ENCODE measurements around the gene TSPAN2. TPM values are rescaled to one million over a fixed set of nuclear protein-coding genes. Genes with fewer than 3 reads are reported as not detected.

The TSPAN2 gene
- total and polyA plus RNA-seq, 2 of the 4 experiments (the other 2 are of a cell fraction) = 0.18 to 0.60 TPM

DNA sequence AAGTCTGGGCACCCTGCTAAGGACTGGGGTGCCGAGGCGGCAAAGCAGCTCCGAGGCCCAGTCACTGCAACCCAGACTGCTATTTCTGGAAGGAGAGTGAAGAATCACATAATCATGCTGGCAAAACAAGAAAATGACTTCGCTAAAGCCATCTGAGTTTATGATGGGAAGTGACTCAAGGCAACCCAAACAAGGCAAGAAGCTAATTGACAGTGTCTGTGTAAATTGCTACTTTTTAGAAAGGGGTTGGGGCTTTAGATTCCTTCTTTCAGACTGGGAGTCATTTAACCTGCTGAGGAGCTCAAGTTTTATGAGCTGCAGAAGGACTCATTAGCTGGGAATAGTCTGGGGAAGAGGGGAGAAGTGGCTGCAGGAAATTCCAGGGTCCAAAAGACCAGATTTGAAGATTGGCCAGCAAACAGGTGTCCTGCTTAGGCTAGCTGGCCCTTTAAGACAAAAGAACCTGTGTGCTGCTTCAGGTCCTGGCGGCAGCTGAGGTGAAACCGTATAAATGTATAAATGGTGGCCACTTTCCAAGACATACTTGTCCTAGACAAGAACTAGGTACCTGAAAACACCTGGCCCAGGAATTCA lies 31.5 kb downstream of the TSPAN2 start:
- H3K4me3 ChIP-seq (ENCODE audit: insufficient read depth, low read depth, low read length) = no peak overlapping the region
- no peak overlapping the region for H3K27ac ChIP-seq (ENCODE audit: insufficient read depth, low read length)
- no peak overlapping the region for H3K23ac ChIP-seq (ENCODE audit: low read depth, low read length)
- peaks cover 3% of the 10 kb centered on the region; the same call in 1 of the 2 replicates for H3K9me1 ChIP-seq (ENCODE audit: insufficient read depth, low read length)
- H3K14ac ChIP-seq (replicated peaks; ENCODE audit: low read depth, low read length) = no peak overlapping the region
- H3K27me3 ChIP-seq (ENCODE audit: control insufficient read depth, insufficient read depth, low read length) = no peaks in the 10 kb centered on the region
- H4K8ac ChIP-seq (ENCODE audit: low read depth in 2 of 2, low read length in 2 of 2) = no peak overlapping the region
- H4K20me1 ChIP-seq (ENCODE audit: insufficient read depth, low read length) = no peaks in the 10 kb centered on the region
- no peak overlapping the region for H2BK15ac ChIP-seq (ENCODE audit: low read depth, low read length)
- TF ChIP-seq CHD1 (IDR thresholded peaks at IDR 0.05; ENCODE audit: low read depth, low read length) (no peak), BHLHE40 (IDR thresholded peaks at IDR 0.05; ENCODE audit: low read depth, low read length) (no peak), MAFK (IDR thresholded peaks at IDR 0.05; ENCODE audit: low read depth, low read length) (no peak), RCOR1 (IDR thresholded peaks at IDR 0.05; ENCODE audit: insufficient replicate concordance, low read length) (no peak), RFX5 (IDR thresholded peaks at IDR 0.05; ENCODE audit: low read depth, low read length) (no peak), FOS (IDR thresholded peaks at IDR 0.05; ENCODE audit: low read depth, low read length) (no peak), NFE2L2 (IDR thresholded peaks at IDR 0.05; ENCODE audit: low read depth, low read length) (no peak), RAD21 (IDR thresholded peaks at IDR 0.05; ENCODE audit: low read length) (no peak), MXI1 (IDR thresholded peaks at IDR 0.05; ENCODE audit: borderline replicate concordance, low read depth, low read length) (no peak), SMC3 (IDR thresholded peaks at IDR 0.05; ENCODE audit: low read depth, low read length) (no peak), MAZ (IDR thresholded peaks at IDR 0.05; ENCODE audit: borderline replicate concordance, low read depth, low read length) (no peak), CEBPB (IDR thresholded peaks at IDR 0.05; ENCODE audit: low read depth, low read length) (no peak), POLR2A (IDR thresholded peaks at IDR 0.05; ENCODE audit: low read depth, low read length) (no peak)
- TF ChIP-seq, protein P1, sequence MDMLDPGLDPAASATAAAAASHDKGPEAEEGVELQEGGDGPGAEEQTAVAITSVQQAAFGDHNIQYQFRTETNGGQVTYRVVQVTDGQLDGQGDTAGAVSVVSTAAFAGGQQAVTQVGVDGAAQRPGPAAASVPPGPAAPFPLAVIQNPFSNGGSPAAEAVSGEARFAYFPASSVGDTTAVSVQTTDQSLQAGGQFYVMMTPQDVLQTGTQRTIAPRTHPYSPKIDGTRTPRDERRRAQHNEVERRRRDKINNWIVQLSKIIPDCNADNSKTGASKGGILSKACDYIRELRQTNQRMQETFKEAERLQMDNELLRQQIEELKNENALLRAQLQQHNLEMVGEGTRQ (IDR thresholded peaks at IDR 0.05; ENCODE audit: low read depth, low read length) = no peak
- TF ChIP-seq, protein P2, sequence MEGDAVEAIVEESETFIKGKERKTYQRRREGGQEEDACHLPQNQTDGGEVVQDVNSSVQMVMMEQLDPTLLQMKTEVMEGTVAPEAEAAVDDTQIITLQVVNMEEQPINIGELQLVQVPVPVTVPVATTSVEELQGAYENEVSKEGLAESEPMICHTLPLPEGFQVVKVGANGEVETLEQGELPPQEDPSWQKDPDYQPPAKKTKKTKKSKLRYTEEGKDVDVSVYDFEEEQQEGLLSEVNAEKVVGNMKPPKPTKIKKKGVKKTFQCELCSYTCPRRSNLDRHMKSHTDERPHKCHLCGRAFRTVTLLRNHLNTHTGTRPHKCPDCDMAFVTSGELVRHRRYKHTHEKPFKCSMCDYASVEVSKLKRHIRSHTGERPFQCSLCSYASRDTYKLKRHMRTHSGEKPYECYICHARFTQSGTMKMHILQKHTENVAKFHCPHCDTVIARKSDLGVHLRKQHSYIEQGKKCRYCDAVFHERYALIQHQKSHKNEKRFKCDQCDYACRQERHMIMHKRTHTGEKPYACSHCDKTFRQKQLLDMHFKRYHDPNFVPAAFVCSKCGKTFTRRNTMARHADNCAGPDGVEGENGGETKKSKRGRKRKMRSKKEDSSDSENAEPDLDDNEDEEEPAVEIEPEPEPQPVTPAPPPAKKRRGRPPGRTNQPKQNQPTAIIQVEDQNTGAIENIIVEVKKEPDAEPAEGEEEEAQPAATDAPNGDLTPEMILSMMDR (conservative IDR thresholded peaks at IDR 0.05; ENCODE audit: low read depth, low read length) = no peak
- TF ChIP-seq, protein P3, sequence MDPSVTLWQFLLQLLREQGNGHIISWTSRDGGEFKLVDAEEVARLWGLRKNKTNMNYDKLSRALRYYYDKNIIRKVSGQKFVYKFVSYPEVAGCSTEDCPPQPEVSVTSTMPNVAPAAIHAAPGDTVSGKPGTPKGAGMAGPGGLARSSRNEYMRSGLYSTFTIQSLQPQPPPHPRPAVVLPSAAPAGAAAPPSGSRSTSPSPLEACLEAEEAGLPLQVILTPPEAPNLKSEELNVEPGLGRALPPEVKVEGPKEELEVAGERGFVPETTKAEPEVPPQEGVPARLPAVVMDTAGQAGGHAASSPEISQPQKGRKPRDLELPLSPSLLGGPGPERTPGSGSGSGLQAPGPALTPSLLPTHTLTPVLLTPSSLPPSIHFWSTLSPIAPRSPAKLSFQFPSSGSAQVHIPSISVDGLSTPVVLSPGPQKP (IDR thresholded peaks at IDR 0.05; ENCODE audit: borderline replicate concordance, low read depth, low read length) = no peak
- no peak overlapping the region for H2BK5ac ChIP-seq (ENCODE audit: low read depth, low read length, poor library complexity, severe bottlenecking)
- DNase-seq = no peak
- H3K56ac ChIP-seq (ENCODE audit: extremely low read depth, insufficient read depth, low read length) = no peak overlapping the region
- no peaks in the 10 kb centered on the region for H3K36me3 ChIP-seq (ENCODE audit: control insufficient read depth, insufficient read depth, low read length)
- no peak overlapping the region for H2AFZ ChIP-seq (replicated peaks; ENCODE audit: low read length, poor library complexity)
- WGBS, 2 experiments (ENCODE audit: extremely low coverage in 2 of 2, insufficient read length in 1 of 2) = 94% methylated on average over 3 of the region's 6 CpGs; no CpG with 5 or more reads in 1 of the 2 experiments
- no peak overlapping the region for H3K4ac ChIP-seq (ENCODE audit: low read depth, low read length)
- no peak overlapping the region for H2AK9ac ChIP-seq (replicated peaks; ENCODE audit: low read depth, low read length, poor library complexity)
- dilution Hi-C loops (cut with HindIII; ENCODE audit: low sequenced_read_pairs, unreplicated experiment) (no loop called here), in situ Hi-C loops (cut with MboI; ENCODE audit: low sequenced_read_pairs) (no loop called here), intact Hi-C loops (cut with micrococcal nuclease) (loop anchor here (5.0 kb wide), 2 partner anchors 35 to 1445 kb away; no protein-coding TSS in a partner anchor)
- no peak overlapping the region for H2BK20ac ChIP-seq (ENCODE audit: low read depth, low read length)
- no peak overlapping the region for H2BK120ac ChIP-seq (ENCODE audit: low read depth, low read length)
- no peak overlapping the region for H4K91ac ChIP-seq (ENCODE audit: insufficient read depth, low read depth, low read length)
- peaks cover 4% of the 10 kb centered on the region; the same call in 1 of the 2 replicates for H3K4me1 ChIP-seq (ENCODE audit: control insufficient read depth, insufficient read depth, low read length)
- H3K18ac ChIP-seq (ENCODE audit: low read depth, low read length) = no peak overlapping the region
- H3K9ac ChIP-seq (ENCODE audit: low read depth, low read length) = no peak overlapping the region
- no peaks in the 10 kb centered on the region for H3K9me3 ChIP-seq (ENCODE audit: control insufficient read depth, insufficient read depth, low read length)
- no peaks in the 10 kb centered on the region for H3K79me1 ChIP-seq (ENCODE audit: low read depth in 1 of 2, low read length in 2 of 2)
- ChIA-PET CTCF (interaction anchor here (0.5 kb wide), 1 partner anchor 649 kb away, joined by 3 read pairs; no protein-coding TSS in a partner anchor), POLR2A (ENCODE audit: unreplicated experiment) (no interaction called here)
- ATAC-seq (ENCODE audit: low read depth) = no peak
- no TSS peak for BruUV-seq (replicated peaks)
- H4K5ac ChIP-seq (ENCODE audit: low read depth, low read length) = no peak overlapping the region
- H3K4me2 ChIP-seq (ENCODE audit: low read depth, low read length) = no peak overlapping the region
- no peak overlapping the region for H2AK5ac ChIP-seq (ENCODE audit: low read depth, low read length)

All from IMR-90 (cell line).